22Rv1 (cell line): ENCODE measurements around the gene ORM2.

ENCODE experiments used
- H3K27ac ChIP-seq: fragments of 450-650 bp; 2 replicates; pipeline ENCODE4 v1.5.1; 2017
- CTCF ChIP-seq: fragments of 450-650 bp; IDR thresholded peaks from 2 replicates; pipeline ENCODE4 v1.5.1; 2017; ENCODE audit warnings: mild to moderate bottlenecking
- ZFX ChIP-seq: fragments of 450-650 bp; IDR thresholded peaks from 2 replicates; pipeline ENCODE4 v1.6.1; 2017; ENCODE audit warnings: antibody characterized with exemption, borderline replicate concordance

The ORM2 gene

GRCh38 chr9:114299286-114300152, 30.1 kb upstream of the ORM2 start:
- TF ChIP-seq CTCF (no peak), ZFX (no peak)
- no peak overlapping the region for H3K27ac ChIP-seq

- TF ChIP-seq CTCF (no peak), ZFX (no peak)
- no peak overlapping the region for H3K27ac ChIP-seq
These were observed 29.4 kb upstream of the ORM2 start for GRCh38 chr9:114300153-114300845.

GRCh38 chr9:114300846-114301797, 28.5 kb upstream of the ORM2 start:
- TF ChIP-seq CTCF (no peak), ZFX (no peak)
- H3K27ac ChIP-seq: no peak overlapping the region

GRCh38 chr9:114301798-114302565, 27.7 kb upstream of the ORM2 start:
- no peak overlapping the region for H3K27ac ChIP-seq
- TF ChIP-seq ZFX: no peak
- no peak for TF ChIP-seq CTCF

GRCh38 chr9:114302727-114303126, 26.9 kb upstream of the ORM2 start:
- no peak overlapping the region for H3K27ac ChIP-seq
- TF ChIP-seq ZFX (no peak), CTCF (no peak)

- TF ChIP-seq ZFX (no peak), CTCF (no peak)
- H3K27ac ChIP-seq: no peak overlapping the region
These were observed 26.1 kb upstream of the ORM2 start for GRCh38 chr9:114303571-114303970.
